G401 (cell line): ENCODE results near the gene HNRNPUL2. TPM values are rescaled to one million over a fixed set of nuclear protein-coding genes. Genes with fewer than 3 reads are reported as not detected.
"Not testable (repeated sequence)": the region's sequence is repeated elsewhere in the genome, so short reads cannot be mapped to it uniquely, and the experiment has no call there.

Experiments used
- DNase-seq: peaks from one replicate; pipeline ENCODE4 v3.0.0-alpha.2; 2015; ENCODE audit warnings: low spot score
- in situ Hi-C: cut with HindIII; loops from 2 replicates; pipeline ENCODE4 v1.10.0; 2016; ENCODE audit warnings: low sequenced_read_pairs, mixed read lengths
- total RNA-seq: library from RNA; depleted of rRNA; stranded (reverse); fragments of >200 nt; shearing (Covaris generic); gene quantifications from 2 replicates; pipeline ENCODE4 v1.2.3, GENCODE V29; 2014; rRNA removed

HNRNPUL2 gene
- total RNA-seq, result 13.5 and 14.9 TPM in 2 replicates

DNA sequence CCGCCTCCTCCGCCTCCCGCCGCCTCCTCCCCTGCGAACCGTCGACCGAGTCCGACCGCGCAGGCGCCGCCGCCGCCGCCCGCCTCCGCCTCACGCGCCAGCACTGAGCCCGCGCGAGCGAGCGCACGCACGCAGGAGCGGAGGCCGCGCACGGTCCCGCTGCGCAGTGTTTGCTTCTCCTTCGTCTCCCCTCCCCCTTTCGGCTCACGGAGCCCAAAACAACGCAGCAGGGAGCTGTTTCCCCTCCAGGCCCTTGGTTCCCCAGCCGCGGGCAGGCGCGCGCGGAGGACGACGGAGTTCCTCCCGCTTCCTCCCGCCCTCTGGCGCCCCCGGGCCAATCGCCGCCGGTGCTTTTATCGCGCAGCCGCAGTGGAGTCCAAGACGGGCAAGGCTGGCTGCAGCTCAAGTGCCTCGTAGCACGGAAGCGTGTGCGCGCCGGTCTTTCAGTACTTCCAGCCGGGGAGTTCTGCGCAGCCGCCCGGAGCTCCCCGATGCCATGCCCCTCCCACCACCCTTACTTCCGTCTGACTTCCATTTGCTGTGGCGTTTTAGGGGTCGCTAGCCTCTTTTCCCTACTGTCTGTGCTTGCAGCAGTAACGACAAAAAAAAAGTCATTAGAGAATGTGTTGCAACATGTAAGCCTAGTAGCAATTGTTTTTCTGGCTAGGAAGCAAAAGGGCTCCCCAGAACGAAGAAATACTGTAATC is at the start of gene HNRNPUL2:
Gene HNRNPUL2, minus strand, starts transcription at position 293 of the 707 bp plus-strand sequence. CDS start 301 bp downstream, outside the sequence.
- in situ Hi-C loops, result no loop called here
- peak; percentile 98 for DNase-seq

DNA sequence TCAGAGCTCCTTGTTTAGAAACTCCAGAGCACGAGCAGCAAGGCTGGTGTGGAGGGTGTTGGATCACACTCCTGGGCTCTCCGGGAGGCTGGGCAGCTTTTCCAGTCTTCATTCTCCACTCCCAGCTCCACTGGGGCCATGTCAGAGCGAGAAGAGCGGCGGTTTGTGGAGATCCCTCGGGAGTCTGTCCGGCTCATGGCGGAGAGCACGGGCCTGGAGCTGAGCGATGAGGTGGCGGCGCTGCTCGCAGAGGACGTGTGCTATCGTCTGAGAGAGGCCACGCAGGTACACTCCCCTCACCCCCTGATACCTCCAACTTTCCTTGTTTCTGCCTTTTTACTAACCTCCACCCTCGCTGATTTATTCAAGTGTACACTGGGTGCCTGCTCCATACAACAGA is 48.4 kb upstream of the HNRNPUL2 start:
- DNase-seq, result no peak
- in situ Hi-C loops, result no loop called here

GRCh38 chr11:62774407-62774806 is 47.1 kb upstream of the HNRNPUL2 start:
- DNase-seq, result no peak
- in situ Hi-C loops, result no loop called here

DNA sequence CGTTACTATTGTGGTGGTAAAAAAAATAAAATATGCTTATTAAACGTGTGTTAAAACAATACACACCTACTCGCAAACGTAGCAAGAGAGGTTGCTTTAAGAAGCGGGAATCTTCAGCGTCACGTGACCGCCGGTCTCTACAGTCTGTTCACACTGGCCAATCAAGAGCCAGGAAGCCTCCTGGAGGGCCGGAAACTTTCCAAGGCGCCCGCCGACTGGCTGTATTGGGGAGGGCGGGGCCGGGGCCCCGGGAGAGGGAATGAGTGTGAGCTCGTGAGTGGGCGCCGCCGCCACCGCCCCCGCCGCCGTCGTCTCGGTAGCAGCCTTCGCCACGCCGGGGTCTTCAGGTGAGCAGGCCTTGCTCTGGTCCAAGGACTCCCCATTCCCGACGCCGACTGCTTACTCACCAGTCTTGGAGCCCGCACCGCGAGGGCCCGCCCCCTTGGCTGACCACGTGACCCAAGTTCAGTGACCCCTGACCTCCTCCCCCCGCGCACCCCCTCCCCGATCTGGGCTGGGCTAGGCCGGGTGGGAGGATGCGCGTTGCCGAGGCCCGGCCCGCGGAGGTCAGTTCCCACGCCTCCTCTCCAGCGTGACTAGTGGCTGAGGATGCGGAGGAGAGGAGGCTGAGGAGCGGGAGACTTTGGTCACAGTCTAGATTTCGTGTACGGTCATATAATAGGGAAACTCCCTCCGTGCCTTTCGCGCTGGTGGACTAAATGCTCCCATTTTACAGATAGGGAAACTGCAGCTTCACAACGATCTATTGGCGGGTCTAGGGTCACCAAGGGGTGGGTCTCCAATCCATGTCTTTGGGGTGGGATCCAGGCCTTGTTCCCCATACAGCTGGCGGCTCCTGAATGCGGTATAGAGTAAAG is 44.1 kb upstream of the HNRNPUL2 start, which contains the start of gene TAF6L:
Gene TAF6L, plus strand, starts transcription at position 253 of the 878 bp plus-strand sequence. CDS start 4,388 bp downstream, outside the sequence.
- in situ Hi-C loops, result no loop called here
- DNase-seq, result peak; percentile 99

- no peak for DNase-seq
- in situ Hi-C loops, result no loop called here
Measured at GRCh38 chr11:62770778-62771143, 43.5 kb upstream of the HNRNPUL2 start.

DNA sequence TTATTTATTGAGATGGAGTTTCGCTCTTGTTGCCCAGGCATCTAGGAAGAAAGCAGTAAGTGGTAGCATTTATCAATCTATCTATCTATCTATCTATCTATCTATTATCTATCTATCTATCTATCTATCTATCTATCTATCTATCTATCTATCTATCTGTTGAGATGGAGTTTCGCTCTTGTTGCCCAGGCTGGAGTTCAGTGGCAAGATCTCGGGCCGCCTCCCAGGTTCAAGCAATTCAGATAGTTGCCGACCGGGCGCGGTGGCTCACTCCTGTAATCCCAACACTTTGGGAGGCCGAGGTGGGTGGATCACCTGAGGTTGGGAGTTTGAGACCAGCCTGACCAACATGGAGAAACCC is 33.6 kb upstream of the HNRNPUL2 start:
- in situ Hi-C loops, DNase-seq: not testable (repeated sequence)

GRCh38 chr11:62757846-62758788 is 30.9 kb upstream of the HNRNPUL2 start:
- no peak for DNase-seq

GRCh38 chr11:62755086-62755615 is 27.9 kb upstream of the HNRNPUL2 start:
- DNase-seq, result no peak
- in situ Hi-C loops, result no loop called here

More at GRCh38 chr11:62757846-62758788, 30.9 kb upstream of the HNRNPUL2 start:
- in situ Hi-C loops, result no loop called here

GRCh38 chr11:62753736-62754603 is 26.7 kb upstream of the HNRNPUL2 start, which contains the start of gene ZBTB3:
Gene ZBTB3 (minus strand): TSS chr11:62754160. CDS start chr11:62753664, 496 bp downstream.
- peak; percentile 100 for DNase-seq
- in situ Hi-C loops, result no loop called here

GRCh38 chr11:62752994-62753735 is 25.9 kb upstream of the HNRNPUL2 start:
- no peak for DNase-seq
- in situ Hi-C loops, result no loop called here

GRCh38 chr11:62752177-62752785 is 25.0 kb upstream of the HNRNPUL2 start:
- no peak for DNase-seq
- in situ Hi-C loops, result no loop called here

- DNase-seq, in situ Hi-C loops: not testable (repeated sequence)
Measured at GRCh38 chr11:62749931-62750330, 22.7 kb upstream of the HNRNPUL2 start.

- no peak for DNase-seq
- in situ Hi-C loops, result no loop called here
Measured at GRCh38 chr11:62747475-62748160, 20.4 kb upstream of the HNRNPUL2 start.

GRCh38 chr11:62737196-62737595 is 9.9 kb upstream of the HNRNPUL2 start:
- DNase-seq, result peak; percentile 72
- in situ Hi-C loops, result no loop called here

DNA sequence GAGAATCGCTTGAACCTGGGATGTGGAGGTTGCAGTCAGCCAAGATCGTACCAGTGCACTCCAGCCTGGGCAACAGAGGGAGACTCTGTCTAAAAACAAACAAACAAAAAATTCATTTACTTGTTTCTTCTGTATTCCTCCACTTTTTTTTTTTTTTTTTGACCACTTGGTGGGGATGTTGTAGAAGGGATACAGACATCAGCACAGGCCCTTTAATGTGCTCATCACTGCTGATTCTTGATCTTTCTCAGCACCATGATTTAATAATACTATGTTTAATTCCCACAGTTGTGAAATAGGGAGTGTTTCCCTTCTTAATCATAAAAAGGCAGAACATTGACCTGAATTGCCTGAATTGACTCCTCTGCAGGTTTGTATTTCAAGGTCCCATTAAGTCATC is 5.6 kb upstream of the HNRNPUL2 start:
- peak; percentile 58 for DNase-seq
- in situ Hi-C loops, result no loop called here

DNA sequence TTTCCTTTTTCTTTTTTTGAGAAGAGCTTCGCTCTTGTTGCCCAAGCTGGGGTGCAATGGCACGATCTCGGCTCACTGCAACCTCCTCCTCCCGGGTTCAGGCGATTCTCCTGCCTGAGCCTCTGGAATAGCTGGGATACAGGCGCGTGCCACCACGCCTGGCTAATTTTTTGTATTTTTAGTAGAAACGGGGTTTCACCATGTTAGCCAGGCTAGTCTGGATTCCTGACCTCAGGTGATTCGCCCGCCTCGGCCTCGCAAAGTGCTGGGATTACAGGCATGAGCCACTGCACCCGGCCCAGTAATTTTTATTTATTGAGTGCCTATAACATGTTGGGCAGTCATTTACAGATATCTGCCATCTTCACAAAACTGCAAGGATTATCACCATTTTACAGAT is 2.8 kb upstream of the HNRNPUL2 start:
- in situ Hi-C loops, DNase-seq: not testable (repeated sequence)
